T47D (cell line): ENCODE results near the gene CDC42BPG.

Source experiments
- DNase-seq, 2 experiments: peaks; one replicate each; pipeline versions ENCODE4 v3.0.0 to v3.0.0-alpha.2; 2011 to 2012; ENCODE audit warnings: low read depth in 1 of 2, low spot score in 1 of 2
- JUND ChIP-seq: IDR thresholded peaks from 2 replicates; pipeline ENCODE4 v1.6.1; 2012; ENCODE audit warnings: low read depth
- in situ Hi-C: cut with HindIII; loops from 2 replicates; pipeline ENCODE4 v1.10.0; 2016; ENCODE audit warnings: low sequenced_read_pairs, low pct_unique_long_range_greater_than_20kb

Gene CDC42BPG

GRCh38 chr11:64787526-64788320, 56.7 kb downstream of the CDC42BPG start:
- peak; percentile 70 to 76 for DNase-seq
- in situ Hi-C loops = no loop called here
- no peak for TF ChIP-seq JUND

DNA sequence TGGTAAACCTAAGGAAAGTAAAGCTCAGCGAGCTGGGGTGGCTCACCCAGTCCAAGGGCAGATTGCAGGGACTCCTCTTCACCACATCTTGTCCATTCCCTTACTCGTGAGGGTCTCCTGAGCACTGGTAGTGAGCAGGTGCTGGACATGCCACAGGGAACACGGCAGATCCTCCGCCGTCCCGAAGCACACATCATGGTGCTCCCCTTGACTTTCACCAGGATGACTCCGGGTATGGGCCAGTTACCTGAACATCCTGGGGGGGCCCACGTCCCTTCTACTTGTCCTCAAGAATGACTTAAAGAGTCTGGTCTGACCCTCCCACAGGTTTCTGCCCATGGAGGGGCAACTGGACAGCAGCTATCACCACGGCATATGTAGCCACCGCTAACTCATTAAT, 58.1 kb downstream of the CDC42BPG start:
- no peak for DNase-seq
- in situ Hi-C loops = no loop called here
- no peak for TF ChIP-seq JUND

- DNase-seq = no peak
- in situ Hi-C loops = no loop called here
- no peak for TF ChIP-seq JUND
These were observed 59.5 kb downstream of the CDC42BPG start for GRCh38 chr11:64784813-64785581.

DNA sequence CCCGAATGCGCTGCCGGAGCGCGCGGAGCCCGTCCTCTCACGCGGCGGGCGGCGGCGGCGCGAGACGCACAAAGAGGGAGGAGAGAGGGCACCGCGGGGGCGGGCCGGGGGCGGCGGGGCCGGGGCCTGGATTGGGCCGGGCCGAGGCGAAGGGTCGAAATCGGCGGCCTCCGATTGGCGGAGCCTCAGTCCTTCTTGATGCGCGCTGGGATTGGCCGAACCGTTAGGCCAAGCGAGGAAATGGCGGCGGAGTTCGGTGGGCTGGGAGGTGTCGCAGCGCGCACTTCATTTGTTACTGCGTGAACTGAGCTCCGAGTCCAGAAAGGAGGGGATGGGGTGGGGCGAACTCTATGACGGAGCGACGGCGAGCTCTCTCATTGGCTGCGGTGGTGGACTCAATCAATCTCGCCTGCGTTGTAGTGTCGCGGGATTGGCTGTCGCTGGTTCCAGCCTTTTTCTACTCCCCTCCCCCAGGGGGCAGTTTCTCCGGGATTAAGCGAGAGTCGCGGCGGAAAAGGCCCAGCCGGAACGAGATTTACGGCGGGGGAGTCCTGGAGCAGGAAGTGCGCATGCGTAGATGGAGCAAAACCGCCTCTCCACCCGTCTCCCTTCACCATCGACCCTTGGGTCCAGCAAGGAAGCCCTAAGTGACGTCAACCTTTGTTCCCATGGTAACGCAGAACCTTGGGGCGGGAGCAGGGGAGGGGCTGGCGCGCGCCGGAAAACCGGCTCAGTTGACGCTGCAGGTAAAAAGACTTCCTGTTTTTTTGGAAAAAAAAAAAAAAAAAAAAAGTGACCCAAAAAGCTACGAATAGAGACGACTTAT, 65.8 kb downstream of the CDC42BPG start, which contains the start of gene SF1:
TSS of gene SF1 (minus strand) at position 70 of the 826 bp plus-strand sequence. CDS start 150 bp downstream, outside the sequence.
- in situ Hi-C loops = no loop called here
- no peak for TF ChIP-seq JUND
- DNase-seq = peak; percentile 98 to 100

- no peak for DNase-seq
- no peak for TF ChIP-seq JUND
- in situ Hi-C loops = no loop called here
These were observed 66.3 kb downstream of the CDC42BPG start for GRCh38 chr11:64778223-64778472.

DNA sequence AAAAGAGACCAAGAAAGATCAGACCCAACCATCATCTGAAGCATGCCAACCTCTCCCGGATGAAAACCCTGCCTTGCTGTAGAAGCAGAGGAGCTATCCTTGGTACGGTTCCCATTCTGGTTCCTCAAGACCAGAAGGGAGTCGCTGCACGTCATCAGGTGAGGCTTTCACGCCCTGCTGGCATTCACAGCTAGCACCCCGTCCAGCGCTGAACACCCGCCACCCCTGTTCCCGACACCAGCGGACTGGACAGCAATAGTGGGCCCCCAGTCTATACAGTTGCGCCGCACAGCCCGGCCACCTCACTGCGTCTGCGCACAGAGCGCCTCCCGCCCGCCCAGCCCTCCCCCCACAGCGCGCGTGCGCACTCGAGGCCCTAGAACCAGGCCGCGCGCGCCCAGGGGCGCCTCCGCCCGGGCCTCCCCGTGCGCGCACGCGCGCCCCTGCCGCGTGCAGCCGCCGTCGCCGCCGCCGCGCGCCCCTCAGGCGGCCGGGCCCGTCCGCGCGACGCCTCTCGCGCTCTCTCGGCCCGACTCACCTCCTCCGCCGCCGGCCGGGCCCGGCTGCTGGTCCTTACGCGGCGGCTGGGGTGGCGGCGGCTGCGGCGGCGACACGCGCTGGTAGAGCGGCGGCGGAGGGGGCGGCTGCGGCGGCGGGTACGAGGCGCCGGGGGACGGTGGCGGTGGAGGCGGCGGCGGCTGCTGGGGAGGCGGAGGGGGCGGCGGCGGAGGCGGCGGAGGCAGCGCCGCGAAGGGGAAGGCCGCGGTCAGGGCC, 66.8 kb downstream of the CDC42BPG start:
- TF ChIP-seq JUND = no peak
- peak; percentile 91 to 93 for DNase-seq
- in situ Hi-C loops = no loop called here

DNA sequence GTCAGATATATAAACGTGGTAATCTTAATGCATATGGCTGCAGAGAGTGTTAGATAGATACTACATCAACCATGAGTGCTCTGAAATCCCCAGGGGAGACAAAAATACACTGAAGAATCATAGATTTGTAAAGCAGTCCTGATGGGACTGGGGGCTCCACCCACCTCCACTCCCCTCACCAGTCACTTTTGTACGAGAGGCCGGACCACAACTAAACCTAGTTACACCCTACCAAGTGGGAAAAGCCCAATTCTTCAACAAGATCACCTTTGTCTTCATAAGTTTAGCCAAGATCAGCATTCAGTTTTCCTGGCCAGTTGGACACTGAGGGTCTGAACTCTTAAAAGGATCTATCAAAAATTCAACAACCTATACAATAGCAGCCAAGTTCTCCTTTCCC, 67.6 kb downstream of the CDC42BPG start:
- in situ Hi-C loops = no loop called here
- DNase-seq = no peak
- no peak for TF ChIP-seq JUND

DNA sequence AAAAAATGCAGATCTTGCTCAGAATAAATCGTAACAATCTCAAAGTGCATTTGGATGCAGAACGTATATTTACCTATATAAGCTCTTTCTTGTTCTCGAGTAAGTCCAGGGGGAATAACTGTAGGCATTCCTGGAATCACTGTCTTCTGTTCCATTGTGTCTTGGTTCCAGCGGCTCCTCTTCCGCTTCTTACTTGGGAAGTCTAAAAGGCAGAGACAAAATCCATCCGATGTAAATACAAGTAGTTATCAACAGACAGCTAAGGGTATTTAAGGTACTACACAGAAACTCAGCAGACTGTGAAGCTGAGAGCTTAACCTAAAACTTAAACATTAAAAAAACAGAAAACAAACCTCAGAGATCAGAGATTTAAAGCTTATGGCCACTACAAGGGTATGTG, 68.0 kb downstream of the CDC42BPG start:
- TF ChIP-seq JUND = no peak
- in situ Hi-C loops = no loop called here
- DNase-seq = no peak

DNA sequence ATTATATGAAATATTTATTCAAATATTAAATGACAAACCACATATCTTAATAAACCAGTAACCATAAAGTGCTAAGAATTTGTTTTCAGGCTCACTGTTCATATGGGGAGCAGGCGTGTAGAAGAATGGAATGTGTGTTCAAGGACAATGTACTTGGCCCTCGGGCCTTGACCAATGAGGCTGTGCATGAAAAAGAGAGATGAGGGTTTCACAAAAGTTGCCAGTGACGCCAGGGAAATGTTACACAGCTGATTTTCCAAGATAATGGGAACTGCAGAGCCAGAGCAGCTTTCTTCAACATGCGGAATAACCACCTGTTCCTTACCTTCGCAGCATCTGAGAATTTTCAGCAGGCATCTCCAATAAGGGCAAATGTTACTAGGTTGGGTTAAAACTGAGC, 70.3 kb downstream of the CDC42BPG start:
- DNase-seq = no peak
- in situ Hi-C loops = no loop called here
- no peak for TF ChIP-seq JUND
